Astrocyte of the spinal cord (primary cell): ENCODE results near the gene ZNF132.
"Not testable (repeated sequence)": the region's sequence is repeated elsewhere in the genome, so short reads cannot be mapped to it uniquely, and the experiment has no call there.

Source experiments
- DNase-seq: peaks from one replicate; pipeline ENCODE4 v3.0.0; 2011; ENCODE audit warnings: low read depth, low spot score
- H3K4me3 ChIP-seq: 2 replicates; pipeline ENCODE4 v1.5.1; 2011; ENCODE audit warnings: low read depth, mild to moderate bottlenecking, low read length, moderate library complexity
- in situ Hi-C: cut with HindIII; loops from 2 replicates; pipeline ENCODE4 v1.10.0; 2017; ENCODE audit warnings: low sequenced_read_pairs
- TF ChIP-seq, protein P1 (sequence below): IDR thresholded peaks from 2 replicates; pipeline ENCODE4 v1.5.1; 2012; ENCODE audit warnings: low read depth, mild to moderate bottlenecking, low read length, inconsistent platforms

Gene ZNF132

DNA sequence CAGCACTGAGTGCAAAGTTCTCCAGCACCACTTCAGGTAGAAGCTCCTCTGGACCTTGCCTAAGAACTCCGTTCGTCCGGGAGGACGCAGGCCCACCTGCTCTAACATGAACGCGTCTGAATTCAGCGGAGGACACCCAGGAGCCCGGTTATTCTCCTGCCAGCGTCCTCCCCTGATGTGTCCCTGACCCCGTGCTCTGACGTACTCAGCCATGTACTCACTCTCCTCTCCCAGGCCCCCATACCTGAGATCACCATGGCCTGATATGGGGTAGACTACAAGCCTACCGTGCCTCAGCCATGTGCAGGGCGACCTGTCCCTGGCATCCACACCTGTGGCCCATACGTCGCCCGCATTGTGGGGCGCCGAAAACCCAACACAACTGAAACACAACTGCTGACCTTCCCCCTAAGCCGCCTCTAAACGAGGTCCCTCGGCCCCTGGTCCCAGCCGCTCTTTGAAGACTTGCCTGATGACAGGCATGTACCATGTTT lies 32.2 kb downstream of the ZNF132 start:
- DNase-seq: no peak
- in situ Hi-C loops: no loop called here
- TF ChIP-seq, protein P1, sequence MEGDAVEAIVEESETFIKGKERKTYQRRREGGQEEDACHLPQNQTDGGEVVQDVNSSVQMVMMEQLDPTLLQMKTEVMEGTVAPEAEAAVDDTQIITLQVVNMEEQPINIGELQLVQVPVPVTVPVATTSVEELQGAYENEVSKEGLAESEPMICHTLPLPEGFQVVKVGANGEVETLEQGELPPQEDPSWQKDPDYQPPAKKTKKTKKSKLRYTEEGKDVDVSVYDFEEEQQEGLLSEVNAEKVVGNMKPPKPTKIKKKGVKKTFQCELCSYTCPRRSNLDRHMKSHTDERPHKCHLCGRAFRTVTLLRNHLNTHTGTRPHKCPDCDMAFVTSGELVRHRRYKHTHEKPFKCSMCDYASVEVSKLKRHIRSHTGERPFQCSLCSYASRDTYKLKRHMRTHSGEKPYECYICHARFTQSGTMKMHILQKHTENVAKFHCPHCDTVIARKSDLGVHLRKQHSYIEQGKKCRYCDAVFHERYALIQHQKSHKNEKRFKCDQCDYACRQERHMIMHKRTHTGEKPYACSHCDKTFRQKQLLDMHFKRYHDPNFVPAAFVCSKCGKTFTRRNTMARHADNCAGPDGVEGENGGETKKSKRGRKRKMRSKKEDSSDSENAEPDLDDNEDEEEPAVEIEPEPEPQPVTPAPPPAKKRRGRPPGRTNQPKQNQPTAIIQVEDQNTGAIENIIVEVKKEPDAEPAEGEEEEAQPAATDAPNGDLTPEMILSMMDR: no peak
- H3K4me3 ChIP-seq: peak overlapping the region; percentile 89

DNA sequence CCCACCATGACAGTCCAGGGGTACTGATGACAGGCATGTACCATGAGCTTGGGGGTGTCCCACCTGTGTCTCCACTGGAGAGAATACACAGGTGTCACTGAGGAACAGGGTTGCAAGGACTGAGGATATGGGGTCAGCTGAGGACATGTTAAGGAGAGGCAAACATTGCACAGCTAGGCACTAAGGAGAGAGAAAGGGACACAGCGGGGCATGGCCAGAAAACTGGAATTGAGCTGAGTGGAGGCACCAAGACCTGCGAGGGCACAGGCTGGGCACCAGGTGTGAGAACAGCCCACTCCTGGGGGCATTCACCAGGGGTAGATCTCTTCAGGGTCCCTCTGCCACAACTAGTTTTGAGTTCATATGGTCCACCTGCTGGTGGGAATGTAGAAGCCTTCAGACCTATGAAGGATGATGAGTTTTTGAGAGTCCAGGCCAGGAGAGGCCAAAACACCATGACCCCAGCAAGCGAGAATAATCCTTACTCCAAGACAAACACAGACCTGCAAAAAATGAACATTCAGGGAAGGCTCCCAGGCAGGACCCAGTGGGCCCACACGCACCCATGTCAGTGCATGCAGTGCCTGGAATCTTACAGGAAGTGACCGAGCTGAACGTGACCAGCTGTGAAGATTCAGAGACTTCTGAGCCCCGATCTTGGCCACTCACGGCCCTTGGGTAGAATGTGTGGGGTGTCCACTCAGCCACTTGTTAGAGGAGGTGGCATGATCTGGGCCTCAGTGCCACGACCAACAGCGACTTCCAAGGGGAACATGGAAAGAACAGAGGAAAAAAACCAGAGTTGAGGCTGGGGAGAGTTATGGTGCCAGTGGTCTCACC lies 32.9 kb downstream of the ZNF132 start:
- DNase-seq: no peak
- in situ Hi-C loops: no loop called here
- TF ChIP-seq, protein P1: peak; percentile 42
- H3K4me3 ChIP-seq: peak overlapping the region; percentile 89

DNA sequence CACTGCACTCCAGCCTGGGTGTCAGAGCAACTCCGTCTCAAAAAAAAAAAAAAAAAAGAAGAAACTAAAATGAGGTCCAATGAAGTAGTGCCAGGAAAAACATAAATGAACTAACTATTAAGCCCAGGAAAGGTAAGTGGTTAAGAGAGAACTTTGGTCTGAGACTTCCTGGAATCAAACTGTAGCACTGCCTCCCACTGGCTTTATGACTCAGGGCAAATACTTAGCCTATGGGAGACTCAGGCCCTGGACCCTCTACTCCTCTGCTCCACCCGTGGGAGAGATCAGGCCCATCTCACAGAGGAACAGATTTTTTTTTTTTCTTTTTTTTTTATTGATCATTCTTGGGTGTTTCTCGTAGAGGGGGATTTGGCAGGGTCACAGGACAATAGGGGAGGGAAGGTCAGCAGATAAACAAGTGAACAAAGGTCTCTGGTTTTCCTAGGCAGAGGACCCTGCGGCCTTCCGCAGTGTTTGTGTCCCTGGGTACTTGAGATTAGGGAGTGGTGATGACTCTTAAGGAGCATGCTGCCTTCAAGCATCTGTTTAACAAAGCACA lies 36.0 kb downstream of the ZNF132 start:
- H3K4me3 ChIP-seq, in situ Hi-C loops: not testable (repeated sequence)

DNA sequence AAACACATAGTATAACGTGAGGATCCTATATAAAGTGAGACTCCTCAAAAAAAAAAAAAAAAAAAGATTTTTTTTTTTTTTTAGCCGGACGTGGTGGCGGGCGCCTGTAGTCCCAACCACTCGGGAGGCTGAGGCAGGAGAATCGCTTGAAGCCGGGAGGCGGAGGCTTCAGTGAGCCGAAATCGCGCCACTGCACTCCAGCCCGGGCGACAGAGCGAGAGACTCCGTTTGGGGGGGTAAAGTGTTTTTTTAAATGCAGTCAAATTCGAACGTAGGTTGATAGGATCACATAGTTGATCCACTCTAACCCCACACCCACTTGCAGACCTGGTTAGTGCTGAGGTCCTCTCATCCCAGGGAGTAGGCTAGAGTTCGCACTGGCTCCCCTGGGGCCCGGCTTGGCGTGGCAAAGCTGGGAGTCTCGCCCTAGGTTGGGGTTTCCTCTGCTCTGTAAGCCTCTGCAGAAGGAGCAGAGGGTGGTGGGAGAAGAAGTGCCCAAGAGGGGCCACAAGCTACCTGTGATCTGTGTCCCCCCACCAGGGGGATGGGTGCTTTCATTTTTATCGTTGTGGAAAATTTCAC lies 38.0 kb downstream of the ZNF132 start:
- DNase-seq: no peak
- in situ Hi-C loops: no loop called here
- H3K4me3 ChIP-seq: peak overlapping the region; percentile 69
- TF ChIP-seq, protein P1: no peak

More for the DNA sequence above, 36.0 kb downstream of the ZNF132 start:
- DNase-seq: not testable (repeated sequence)

DNA sequence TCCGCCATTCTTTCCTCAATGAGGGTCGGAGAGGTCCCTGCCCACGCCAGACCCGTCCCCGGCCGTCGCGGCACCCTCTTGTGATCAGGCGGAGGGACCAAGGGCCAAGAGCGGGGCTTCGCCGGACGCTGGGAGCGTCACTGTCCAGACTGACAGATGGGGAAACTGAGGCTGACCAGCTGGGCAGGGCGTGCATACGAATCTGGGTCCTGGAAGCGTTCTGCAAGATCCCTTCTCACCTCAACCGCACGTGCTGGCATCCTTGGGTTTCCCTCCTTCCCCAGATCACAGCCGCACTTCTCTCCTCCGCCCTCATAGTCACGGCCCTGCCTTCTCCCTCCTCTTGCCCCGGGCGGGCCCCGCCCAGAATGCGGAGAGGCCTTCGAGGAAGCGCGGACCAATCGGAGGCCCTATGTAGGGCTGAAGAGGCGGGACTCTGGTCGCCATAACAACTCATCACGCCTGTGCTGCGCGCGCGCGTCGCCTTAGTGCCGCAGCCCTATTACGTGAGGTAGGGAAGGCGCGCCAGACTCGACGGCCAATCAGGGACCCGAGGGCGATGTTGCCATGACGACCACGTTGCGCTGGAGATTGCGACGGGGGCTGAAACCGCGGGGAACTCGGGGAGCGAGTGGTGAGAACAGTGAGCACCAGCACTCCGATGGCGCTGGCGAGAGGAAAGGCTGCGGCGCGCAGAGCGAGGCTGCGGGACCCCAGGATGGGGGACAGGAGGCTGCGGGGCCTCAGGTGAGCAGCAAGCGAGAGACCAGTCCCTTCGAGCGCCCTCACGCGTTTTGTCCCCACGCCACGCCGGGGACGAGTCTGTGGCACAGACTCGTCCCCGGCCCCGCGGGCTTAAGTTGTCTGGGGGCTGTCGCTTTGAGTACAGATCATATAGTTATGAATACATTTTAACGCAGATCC lies 38.8 kb downstream of the ZNF132 start:
- H3K4me3 ChIP-seq: peak overlapping the region; percentile 69
- in situ Hi-C loops: no loop called here
- peak; percentile 100 for DNase-seq
- TF ChIP-seq, protein P1: peak; percentile 2

DNA sequence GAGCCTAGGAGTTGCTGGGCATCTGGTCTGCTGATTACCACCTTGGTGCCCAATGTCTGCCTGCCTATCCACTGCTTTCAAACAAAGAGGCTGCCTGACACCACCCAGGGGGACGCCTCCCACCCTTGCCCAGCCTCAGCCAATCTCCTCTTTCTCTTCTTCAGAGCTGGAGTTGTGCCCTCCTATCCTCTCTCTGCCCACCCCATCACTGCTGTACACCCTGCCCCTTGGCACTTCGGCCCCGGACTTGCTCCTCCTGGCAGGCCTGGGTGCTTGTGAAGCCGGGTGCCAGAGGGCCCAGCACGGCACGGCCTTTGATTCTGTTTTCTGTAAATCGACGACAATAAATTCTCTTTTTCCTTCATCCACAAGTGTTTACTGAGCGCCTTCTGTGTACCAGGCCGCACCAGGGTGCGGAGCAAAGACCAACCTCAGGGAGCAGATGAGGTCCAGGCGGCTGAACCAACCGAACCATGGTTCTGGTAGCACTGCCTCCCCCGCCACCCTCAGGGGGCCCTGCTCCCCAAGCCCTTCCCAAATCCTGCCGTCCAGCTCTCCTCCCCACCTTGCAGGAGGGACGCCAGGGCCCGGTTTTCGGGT lies 39.5 kb downstream of the ZNF132 start:
- DNase-seq: no peak
- TF ChIP-seq, protein P1: no peak
- H3K4me3 ChIP-seq: peak overlapping the region; percentile 63
- in situ Hi-C loops: no loop called here
